HepG2 (cell line): Measurements from ENCODE around the gene ASNS. TPM values are rescaled to one million over a fixed set of nuclear protein-coding genes. Genes with fewer than 3 reads are reported as not detected.

ENCODE experiments used
- ATAC-seq: fragments of 200-7000 bp; cut with Tn5 transposase; 3 replicates; pipeline ENCODE4 v1.9.1; 2020; ENCODE audit warnings: mild to moderate bottlenecking, moderate library complexity
- BruUV-seq: library from RNA; stranded (reverse); fragments of 400-500 nt; replicated peaks from 2 replicates; lab custom pipeline; 2021; lab: Mats Ljungman, UMichigan
- CTCF ChIA-PET: fragments of 300-600 bp; formaldehyde crosslinking; extraction: SDS; loops from one replicate; lab custom pipeline; 2021; ENCODE audit warnings: low total read pairs, inconsistent platforms, low intra/inter-chr PET ratio; lab: Yijun Ruan, JAX
- POLR2A ChIA-PET: fragments of 350-600 bp; sonication (Branson Sonifier 250); formaldehyde crosslinking; loops from one replicate; lab custom pipeline; 2020; ENCODE audit warnings: antibody characterized with exemption, inconsistent platforms; lab: Yijun Ruan, JAX
- DNase-seq: peaks from one replicate; pipeline ENCODE4 v3.0.0-alpha.2; 2015; ENCODE audit warnings: low spot score
- FAIRE-seq: peaks from 3 replicates; lab custom pipeline; 2011; peaks lifted over from hg19 to GRCh38; lab: Jason Lieb, UNC
- H2AFZ ChIP-seq: one replicate; pipeline ENCODE4 v1.6.1; 2011; ENCODE audit warnings: low read length, inconsistent platforms
- H3K27ac ChIP-seq: fragments of 300-600 bp; 3 replicates; pipeline ENCODE4 v1.8.0; 2011; ENCODE audit warnings: mixed run types, mild to moderate bottlenecking, mixed read lengths, low read length, inconsistent platforms; ENCODE audit not compliant: insufficient read depth; ENCODE audit errors: extremely low read length
- H3K27me3 ChIP-seq, 2 experiments: fragments of 200-600 bp in 1 of 2; 2 replicates in 1 of 2; 3 replicates in 1 of 2; pipeline versions ENCODE4 v1.6.0 to v1.8.0; 2011; ENCODE audit warnings: low read length in 2 of 2, mild to moderate bottlenecking in 2 of 2, moderate library complexity in 2 of 2, inconsistent platforms in 1 of 2; ENCODE audit not compliant: insufficient read depth in 2 of 2, control insufficient read depth in 1 of 2
- H3K36me3 ChIP-seq, 2 experiments: fragments of 200-600 bp in 1 of 2; replicated peaks in 1 of 2; 2 replicates in 1 of 2; 3 replicates in 1 of 2; pipeline versions ENCODE4 v1.5.1 to v1.8.0; 2011; ENCODE audit warnings: low read length in 2 of 2, inconsistent platforms in 1 of 2; ENCODE audit not compliant: insufficient read depth in 2 of 2, control insufficient read depth in 1 of 2
- H3K4me1 ChIP-seq: 2 replicates; pipeline ENCODE4 v1.5.1; 2012; ENCODE audit warnings: low read length, inconsistent platforms; ENCODE audit not compliant: insufficient read depth
- H3K4me2 ChIP-seq: 2 replicates; pipeline ENCODE4 v1.6.0; 2011; ENCODE audit warnings: low read depth, low read length, inconsistent platforms
- H3K4me3 ChIP-seq, 3 experiments: fragments of 200-600 bp in 1 of 3; sonication (generic), shearing (Covaris generic) in 1 of 3; replicated peaks in 1 of 3; 2 replicates each; pipeline ENCODE4 v1.5.1; 2011 to 2016; ENCODE audit warnings: low read length in 3 of 3, inconsistent platforms in 2 of 3, low read depth in 2 of 3, mild to moderate bottlenecking in 2 of 3, control low read depth in 1 of 3, mixed read lengths in 1 of 3; ENCODE audit not compliant: insufficient read depth in 1 of 3
- H3K79me2 ChIP-seq: one replicate; pipeline ENCODE4 v1.6.1; 2011; ENCODE audit warnings: low read length, inconsistent platforms; ENCODE audit not compliant: insufficient read depth
- H3K9ac ChIP-seq: 2 replicates; pipeline ENCODE4 v1.6.0; 2011; ENCODE audit warnings: mild to moderate bottlenecking, low read depth, low read length, inconsistent platforms; ENCODE audit not compliant: insufficient read depth
- H3K9me3 ChIP-seq: 2 replicates; pipeline ENCODE4 v1.5.1; 2012; ENCODE audit warnings: mild to moderate bottlenecking, low read length
- H4K20me1 ChIP-seq: 2 replicates; pipeline ENCODE4 v1.6.0; 2011; ENCODE audit warnings: inconsistent platforms, mild to moderate bottlenecking, low read length, moderate library complexity; ENCODE audit not compliant: insufficient read depth
- ARNT ChIP-seq: fragments of 450-650 bp; IDR thresholded peaks from 2 replicates; pipeline ENCODE4 v1.6.1; 2017
- HNF1B ChIP-seq: sonication (generic); formaldehyde crosslinking; IDR thresholded peaks from 2 replicates; pipeline ENCODE4 v1.5.1; 2020; ENCODE audit warnings: mild to moderate bottlenecking, moderate library complexity, missing genetic modification reagents
- PCBP2 ChIP-seq: fragments of 200-400 bp; formaldehyde crosslinking; optimal IDR thresholded peaks from 2 replicates; pipeline ENCODE3; 2018; ENCODE audit warnings: low read length, low read depth; ENCODE audit not compliant: poor library complexity, severe bottlenecking
- PREB ChIP-seq: sonication (generic); formaldehyde crosslinking; IDR thresholded peaks from 2 replicates; pipeline ENCODE4 v1.4.0; 2020; ENCODE audit warnings: missing genetic modification reagents
- SMC3 ChIP-seq: IDR thresholded peaks from 2 replicates; pipeline ENCODE4 v1.6.1; 2011; ENCODE audit warnings: low read length, improper control_type of control experiment
- STAG1 ChIP-seq: sonication (generic); formaldehyde crosslinking; IDR thresholded peaks from 2 replicates; pipeline ENCODE4 v1.4.0; 2020; ENCODE audit warnings: missing genetic modification reagents
- SUZ12 ChIP-seq: fragments of 150-350 bp; IDR thresholded peaks from 2 replicates; pipeline ENCODE4 v1.6.1; 2014; ENCODE audit warnings: low read depth, low read length
- ZNF282 ChIP-seq: fragments of 450-650 bp; IDR thresholded peaks from 2 replicates; pipeline ENCODE4 v1.6.1; 2018; ENCODE audit not compliant: partially characterized antibody
- ZNF724P ChIP-seq: sonication (generic); formaldehyde crosslinking; IDR thresholded peaks from 2 replicates; pipeline ENCODE4 v1.8.0; 2022; ENCODE audit warnings: missing genetic modification reagents, borderline replicate concordance
- WGBS: methylation state at CpG from one replicate; pipeline ENCODE4 v1.1.6; 2017; ENCODE audit warnings: low lambda C conversion rate; 5-methylcytosine and 5-hydroxymethylcytosine counted together
- in situ Hi-C: cut with HindIII; loops from 2 replicates; pipeline ENCODE4 v1.10.0; 2017; ENCODE audit warnings: low pct_unique_long_range_greater_than_20kb; ENCODE audit not compliant: extremely low pct_ligation_motif_present
- intact Hi-C: fragments of 100-400 bp; cut with micrococcal nuclease; formaldehyde crosslinking; loops from one replicate; pipeline ENCODE4 v1.10.0; 2022; ENCODE audit not compliant: unreplicated experiment
- polyA plus RNA-seq, 8 experiments: library from polyadenylated mRNA; depleted of rRNA in 3 of 8; stranded (reverse) in 7 of 8; unstranded in 1 of 8; fragments of >200 nt; fragmentation: Illumina TruSeq in 4 of 8; extraction: Trizol in 4 of 8; gene quantifications; 2 replicates each; pipeline versions ENCODE4 v1.2.1 to v1.2.3, GENCODE V29; 2011 to 2016; ENCODE audit warnings: low read depth in 4 of 8, missing spikeins in 1 of 8, mixed read lengths in 1 of 8; ENCODE audit not compliant: insufficient read depth in 1 of 8
- total RNA-seq, 5 experiments: library from RNA; depleted of rRNA; stranded (reverse); fragments of >200 nt; fragmentation: Illumina TruSeq; extraction: Trizol; gene quantifications; 2 replicates each; pipeline ENCODE4 v1.2.3, GENCODE V29; 2016; ENCODE audit warnings: low read depth in 1 of 5
- TF ChIP-seq, protein P1 (sequence below): sonication (generic); formaldehyde crosslinking; IDR thresholded peaks from 2 replicates; pipeline ENCODE4 v1.5.0; 2020; ENCODE audit warnings: mild to moderate bottlenecking, missing genetic modification reagents, moderate library complexity
- TF ChIP-seq, protein P2 (sequence below): sonication (generic); formaldehyde crosslinking; IDR thresholded peaks from 2 replicates; pipeline ENCODE4 v1.4.0; 2020; ENCODE audit warnings: missing genetic modification reagents, mild to moderate bottlenecking, borderline replicate concordance

Gene ASNS
- total and polyA plus RNA-seq, 2 of the 13 experiments (the other 11 are each of a cell fraction or from before 2014, with no cell fraction given): 55.0 to 75.1 TPM

GRCh38 chr7:97845622-97846203 lies 26.5 kb downstream of the ASNS start:
- H4K20me1 ChIP-seq: no peaks in the 10 kb centered on the region
- peaks cover 7% of the 10 kb centered on the region; the same call in 1 of the 2 replicates for H3K4me1 ChIP-seq
- no peak overlapping the region for H2AFZ ChIP-seq
- ATAC-seq (no peak), FAIRE-seq (peak; percentile 18), DNase-seq (peak; percentile 9)
- no peaks in the 10 kb centered on the region for H3K9me3 ChIP-seq
- no peaks in the 10 kb centered on the region for H3K27me3 ChIP-seq
- ChIA-PET POLR2A (no interaction called here), CTCF (interaction anchor here (0.9 to 2.4 kb wide), 4 partner anchors 10 to 741 kb away, joined by 3 to 8 read pairs (median 4); no protein-coding TSS in a partner anchor)
- H3K27ac ChIP-seq: no peak overlapping the region
- no TSS peak for BruUV-seq
- H3K36me3 ChIP-seq: no peaks in the 10 kb centered on the region
- WGBS: 3% methylated on average over 2 of the region's 2 CpGs
- in situ Hi-C loops (loop anchor here (10.0 to 25.0 kb wide), 2 partner anchors 731 to 1933 kb away; partner anchors contain the start of gene SDHAF3), intact Hi-C loops (loop anchor here (2.0 to 10.0 kb wide), 2 partner anchors 169 to 741 kb away; no protein-coding TSS in a partner anchor)
- H3K9ac ChIP-seq: no peak overlapping the region
- TF ChIP-seq ZNF282 (no peak), SMC3 (peak; percentile 30; the same call in 1 of the 2 replicates), PCBP2 (no peak), STAG1 (CRISPR knock-in tag) (peak; percentile 37), ARNT (no peak), PREB (no peak), SUZ12 (no peak), ZNF724P (CRISPR knock-in tag) (no peak), HNF1B (no peak)
- TF ChIP-seq, protein P1, sequence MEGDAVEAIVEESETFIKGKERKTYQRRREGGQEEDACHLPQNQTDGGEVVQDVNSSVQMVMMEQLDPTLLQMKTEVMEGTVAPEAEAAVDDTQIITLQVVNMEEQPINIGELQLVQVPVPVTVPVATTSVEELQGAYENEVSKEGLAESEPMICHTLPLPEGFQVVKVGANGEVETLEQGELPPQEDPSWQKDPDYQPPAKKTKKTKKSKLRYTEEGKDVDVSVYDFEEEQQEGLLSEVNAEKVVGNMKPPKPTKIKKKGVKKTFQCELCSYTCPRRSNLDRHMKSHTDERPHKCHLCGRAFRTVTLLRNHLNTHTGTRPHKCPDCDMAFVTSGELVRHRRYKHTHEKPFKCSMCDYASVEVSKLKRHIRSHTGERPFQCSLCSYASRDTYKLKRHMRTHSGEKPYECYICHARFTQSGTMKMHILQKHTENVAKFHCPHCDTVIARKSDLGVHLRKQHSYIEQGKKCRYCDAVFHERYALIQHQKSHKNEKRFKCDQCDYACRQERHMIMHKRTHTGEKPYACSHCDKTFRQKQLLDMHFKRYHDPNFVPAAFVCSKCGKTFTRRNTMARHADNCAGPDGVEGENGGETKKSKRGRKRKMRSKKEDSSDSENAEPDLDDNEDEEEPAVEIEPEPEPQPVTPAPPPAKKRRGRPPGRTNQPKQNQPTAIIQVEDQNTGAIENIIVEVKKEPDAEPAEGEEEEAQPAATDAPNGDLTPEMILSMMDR: peak; percentile 37; the same call in 1 of the 2 replicates
- TF ChIP-seq, protein P2, sequence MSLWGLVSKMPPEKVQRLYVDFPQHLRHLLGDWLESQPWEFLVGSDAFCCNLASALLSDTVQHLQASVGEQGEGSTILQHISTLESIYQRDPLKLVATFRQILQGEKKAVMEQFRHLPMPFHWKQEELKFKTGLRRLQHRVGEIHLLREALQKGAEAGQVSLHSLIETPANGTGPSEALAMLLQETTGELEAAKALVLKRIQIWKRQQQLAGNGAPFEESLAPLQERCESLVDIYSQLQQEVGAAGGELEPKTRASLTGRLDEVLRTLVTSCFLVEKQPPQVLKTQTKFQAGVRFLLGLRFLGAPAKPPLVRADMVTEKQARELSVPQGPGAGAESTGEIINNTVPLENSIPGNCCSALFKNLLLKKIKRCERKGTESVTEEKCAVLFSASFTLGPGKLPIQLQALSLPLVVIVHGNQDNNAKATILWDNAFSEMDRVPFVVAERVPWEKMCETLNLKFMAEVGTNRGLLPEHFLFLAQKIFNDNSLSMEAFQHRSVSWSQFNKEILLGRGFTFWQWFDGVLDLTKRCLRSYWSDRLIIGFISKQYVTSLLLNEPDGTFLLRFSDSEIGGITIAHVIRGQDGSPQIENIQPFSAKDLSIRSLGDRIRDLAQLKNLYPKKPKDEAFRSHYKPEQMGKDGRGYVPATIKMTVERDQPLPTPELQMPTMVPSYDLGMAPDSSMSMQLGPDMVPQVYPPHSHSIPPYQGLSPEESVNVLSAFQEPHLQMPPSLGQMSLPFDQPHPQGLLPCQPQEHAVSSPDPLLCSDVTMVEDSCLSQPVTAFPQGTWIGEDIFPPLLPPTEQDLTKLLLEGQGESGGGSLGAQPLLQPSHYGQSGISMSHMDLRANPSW (CRISPR knock-in tag): no peak
- no peaks in the 10 kb centered on the region for H3K79me2 ChIP-seq
- no peak overlapping the region for H3K4me2 ChIP-seq
- no peak overlapping the region for H3K4me3 ChIP-seq
